NCI-H82 treated with DMSO at 0.1 percent for 48 hours (cell line): ENCODE data around the gene RUBCNL.

Experiments
- DNase-seq: peaks from one replicate; lab custom pipeline; 2025; ENCODE audit not compliant: unreplicated experiment; lab: John Stamatoyannopoulos, UW

RUBCNL gene

DNA sequence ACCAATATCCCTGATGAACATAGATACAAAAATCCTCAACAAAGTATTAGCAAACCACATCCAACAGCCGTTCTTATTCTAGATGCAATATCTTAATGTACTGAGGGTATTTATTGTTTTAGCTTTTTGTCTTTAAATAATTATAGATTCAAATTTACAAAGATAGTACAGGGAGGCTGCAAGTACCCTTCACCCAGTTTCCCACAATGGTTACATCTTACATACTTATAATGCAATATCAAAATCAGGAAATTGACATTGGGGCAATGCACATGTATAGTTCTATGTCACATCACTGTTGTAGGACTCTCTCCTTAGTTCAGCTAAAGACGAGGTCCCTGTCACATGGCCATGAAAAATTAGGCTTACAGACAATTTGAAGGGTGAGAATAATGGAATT, 75.8 kb downstream of the RUBCNL start:
- no peak for DNase-seq

DNA sequence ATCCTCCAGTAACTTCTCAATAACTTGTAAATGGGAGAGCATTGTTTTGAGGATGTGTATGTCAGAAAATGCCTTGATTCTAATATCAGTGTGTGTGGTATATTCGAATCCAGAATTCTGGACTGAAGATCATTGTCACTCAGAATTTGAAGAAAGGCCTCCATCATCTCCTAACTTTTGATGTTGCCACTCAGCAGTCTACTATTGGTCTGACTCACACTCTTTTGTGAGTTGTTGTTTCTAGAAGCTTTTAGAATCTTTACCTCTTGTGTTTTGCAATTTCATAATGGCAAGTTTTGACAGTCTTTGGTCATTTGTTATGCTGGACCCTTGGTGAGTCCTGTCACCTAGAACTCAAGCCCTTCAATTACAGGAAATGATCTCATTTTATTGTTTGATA, 77.0 kb downstream of the RUBCNL start:
- DNase-seq, result no peak

DNA sequence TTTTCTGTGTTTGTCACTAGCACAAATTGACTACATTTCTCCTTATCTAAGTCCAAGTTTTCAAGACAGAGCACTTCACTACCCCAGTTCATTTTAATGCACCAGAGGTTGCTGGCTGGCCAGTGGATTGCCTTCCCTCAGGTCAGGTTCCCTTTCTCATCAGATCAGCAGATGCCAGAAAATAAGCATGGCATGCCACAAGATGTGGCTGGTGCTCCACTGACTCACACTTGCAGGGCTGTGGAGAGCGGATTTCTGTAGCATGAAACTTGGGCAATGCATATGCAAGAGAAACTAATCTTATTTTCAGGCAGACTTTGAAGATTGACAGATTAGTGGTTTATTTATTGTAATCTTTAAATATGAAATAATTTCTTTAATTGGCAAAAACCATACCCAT, 79.5 kb downstream of the RUBCNL start:
- no peak for DNase-seq

DNA sequence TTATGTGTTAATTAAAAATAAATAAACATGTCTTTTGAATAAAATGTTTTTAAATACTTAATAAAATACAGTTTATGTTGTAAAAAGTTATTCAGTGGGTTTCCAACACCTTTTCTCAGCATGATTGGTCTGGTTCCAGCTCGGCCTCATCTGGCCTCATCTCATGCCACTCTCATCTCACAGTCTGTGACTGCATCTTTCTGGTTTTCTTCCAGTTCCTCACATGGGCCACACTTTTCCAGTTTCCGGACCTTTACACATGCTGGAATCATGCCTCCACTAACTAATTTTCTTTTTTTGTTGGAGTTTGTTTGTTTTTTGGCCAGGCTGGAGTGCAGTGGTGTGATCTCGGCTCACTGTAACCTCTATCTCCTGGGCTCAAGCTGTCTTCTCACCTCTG, 82.5 kb downstream of the RUBCNL start:
- DNase-seq, result no peak

DNA sequence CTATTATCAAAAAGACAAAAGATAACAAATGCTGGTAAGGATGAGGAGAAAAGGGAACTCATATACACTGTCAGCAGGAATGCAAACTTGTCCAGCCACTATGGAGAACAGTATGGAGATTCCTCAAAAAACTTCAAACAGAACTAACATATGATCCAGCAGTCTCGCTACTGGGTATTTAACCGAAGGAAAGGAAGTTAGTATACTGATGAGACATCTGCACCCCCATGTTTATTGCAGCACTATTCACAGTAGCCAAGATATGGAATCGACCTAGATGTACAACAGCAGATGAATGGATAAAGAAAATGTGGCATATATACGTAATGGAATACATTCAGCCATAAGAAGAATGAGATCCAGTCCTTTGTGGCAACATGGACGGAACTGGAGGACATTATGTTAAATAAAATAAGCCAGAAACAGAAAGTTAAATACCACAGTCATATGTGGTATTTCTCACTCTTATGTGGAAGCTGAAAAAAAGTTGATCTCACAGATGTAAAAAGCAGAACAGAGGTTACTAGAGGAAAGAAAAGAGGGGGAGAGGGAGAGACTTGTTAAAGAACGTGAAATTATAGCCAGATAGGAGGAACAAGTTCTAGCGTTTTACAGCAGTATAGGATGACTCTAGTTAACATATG, 83.2 kb downstream of the RUBCNL start:
- no peak for DNase-seq

DNA sequence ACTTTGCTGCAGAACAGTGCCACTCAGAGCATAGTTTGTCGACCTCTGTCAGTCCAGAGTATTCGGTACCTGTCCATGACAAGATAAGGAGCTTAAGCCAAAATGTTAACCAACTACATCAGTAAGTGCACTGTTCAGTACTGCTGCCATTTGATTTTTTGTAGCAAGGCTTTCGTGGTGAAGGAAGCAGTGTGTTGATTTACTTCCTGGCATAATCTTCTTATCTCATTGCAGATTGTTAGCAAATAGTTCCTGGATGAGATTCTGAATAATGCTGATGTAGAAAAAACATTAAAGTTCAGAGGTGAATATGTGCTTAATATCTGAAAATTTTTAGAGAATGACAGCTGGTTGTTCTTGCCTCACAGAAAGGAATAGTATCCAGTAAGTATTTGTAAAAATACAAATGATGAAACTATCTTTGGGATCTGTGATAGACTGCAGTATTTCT, 89.7 kb downstream of the RUBCNL start:
- no peak for DNase-seq

DNA sequence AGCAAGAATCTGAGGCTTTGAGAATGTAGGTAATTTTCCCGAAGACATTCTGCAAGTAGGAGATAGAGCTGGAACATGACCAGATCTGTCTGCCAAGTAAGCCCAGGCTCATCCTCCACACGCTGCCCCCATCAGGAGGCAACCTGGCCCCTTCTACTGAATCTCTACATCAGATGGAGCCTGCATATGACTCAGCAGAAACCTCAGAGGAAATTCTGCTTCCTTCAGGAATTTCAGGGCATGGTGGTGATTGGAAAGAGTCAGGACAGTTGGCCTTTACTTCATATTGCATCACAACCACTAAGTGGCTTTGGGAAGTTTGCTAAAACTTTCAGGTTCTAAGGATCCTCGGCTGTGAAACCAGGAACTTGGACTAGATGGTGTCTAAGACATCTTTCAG, 90.1 kb downstream of the RUBCNL start:
- no peak for DNase-seq

DNA sequence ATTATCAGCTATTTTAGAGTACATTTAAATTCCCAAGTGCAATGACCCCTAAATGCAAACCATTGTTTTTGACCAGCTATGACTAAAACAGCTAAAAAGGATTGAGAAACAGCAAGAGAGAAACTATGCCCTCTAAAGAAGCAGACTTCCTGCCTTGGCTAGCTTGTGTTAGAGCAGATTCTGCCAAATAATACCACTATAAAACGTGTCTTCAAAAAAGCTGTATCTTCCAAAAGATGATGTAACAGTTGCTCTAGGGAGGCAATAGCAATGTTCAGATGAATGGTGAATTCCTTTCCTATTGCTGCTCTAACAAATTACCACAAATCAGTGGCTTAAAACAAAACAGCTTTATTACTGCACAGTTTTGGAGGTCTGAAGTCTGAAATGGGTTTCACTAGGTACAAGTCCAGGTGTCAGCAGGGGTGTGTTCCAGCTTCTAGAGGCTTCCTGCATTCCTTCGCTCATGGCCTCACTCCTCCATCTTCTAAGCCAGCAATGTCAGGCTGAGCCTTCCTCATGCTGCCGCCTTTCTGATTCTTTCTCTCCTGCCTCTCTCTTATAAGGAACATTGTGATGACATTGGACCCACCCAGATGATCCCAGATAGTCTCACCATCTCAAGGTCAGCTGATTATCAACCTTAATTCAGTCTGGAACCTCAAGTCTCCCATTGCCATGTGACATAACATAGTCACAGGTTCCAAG, 90.8 kb downstream of the RUBCNL start:
- DNase-seq, result no peak

DNA sequence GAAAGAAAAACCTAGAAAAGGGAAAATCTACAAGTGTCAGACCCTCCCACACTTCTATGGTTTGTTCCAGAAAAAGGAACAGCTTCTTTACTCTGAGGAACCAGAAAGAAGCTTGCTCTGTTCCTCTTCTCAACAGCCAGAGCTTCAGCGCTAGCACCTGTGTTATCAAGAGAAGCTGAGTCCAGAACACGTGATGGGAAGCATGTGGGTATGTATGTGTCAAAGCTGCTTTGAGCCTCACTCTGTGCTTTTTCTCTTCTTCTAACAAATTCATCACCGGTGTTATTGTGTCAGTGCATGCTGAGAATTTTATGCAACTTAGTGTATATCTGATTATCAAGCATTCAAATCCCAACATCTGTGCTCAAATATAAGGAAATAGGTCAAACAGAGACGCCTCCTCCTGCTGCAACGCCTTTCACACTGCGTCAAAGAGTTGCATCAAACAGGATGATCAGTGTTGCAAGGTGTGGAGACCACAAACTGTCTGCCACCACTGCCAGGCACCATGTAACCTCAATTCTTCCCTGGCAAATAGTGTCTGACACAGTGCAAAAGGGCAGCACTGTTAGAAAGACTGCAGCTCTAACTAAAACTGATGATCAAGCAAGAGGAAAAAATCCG, 91.4 kb downstream of the RUBCNL start:
- DNase-seq, result no peak

DNA sequence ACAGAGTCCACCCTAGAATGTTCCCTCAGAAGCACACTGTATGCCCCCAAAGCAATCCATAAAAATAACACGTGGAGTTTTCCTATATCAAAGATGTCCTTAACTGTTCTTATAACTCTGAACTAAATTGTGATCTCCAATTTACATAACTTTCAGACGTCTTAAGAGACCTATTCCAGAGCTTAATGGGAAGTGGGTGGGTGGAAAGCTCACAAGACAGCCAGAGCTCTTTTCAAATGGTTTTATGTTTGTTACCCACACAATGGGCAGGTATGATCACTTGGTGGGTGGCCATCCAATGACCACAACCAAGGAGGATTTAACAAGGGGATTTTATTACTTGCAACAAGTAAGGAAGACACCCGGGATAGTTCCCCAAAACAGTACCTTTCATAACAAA, 93.6 kb downstream of the RUBCNL start:
- DNase-seq, result no peak
